Activated naive CD8-positive, alpha-beta T cell treated with anti-CD3 and anti-CD28 coated beads for 36 hours (primary cell): Measurements from ENCODE around the gene UNC93B1. TPM values are rescaled to one million over a fixed set of nuclear protein-coding genes. Genes with fewer than 3 reads are reported as not detected.

Experiments used
- DNase-seq: peaks from one replicate; pipeline ENCODE4 v3.0.0; 2021
- H3K27ac Mint-ChIP-seq: one replicate; pipeline ENCODE4 v1.8.0; 2022; ENCODE audit warnings: mild to moderate bottlenecking, moderate library complexity, mixed read lengths
- H3K27me3 Mint-ChIP-seq: one replicate; pipeline ENCODE4 v1.8.0; 2022; ENCODE audit warnings: mild to moderate bottlenecking, mixed read lengths
- H3K36me3 Mint-ChIP-seq: one replicate; pipeline ENCODE4 v1.8.0; 2021; ENCODE audit warnings: mild to moderate bottlenecking, mixed read lengths
- H3K4me1 Mint-ChIP-seq: one replicate; pipeline ENCODE4 v1.8.0; 2021; ENCODE audit warnings: mixed read lengths
- H3K4me3 Mint-ChIP-seq: one replicate; pipeline ENCODE4 v1.8.0; 2022; ENCODE audit warnings: mild to moderate bottlenecking, moderate library complexity, mixed read lengths
- H3K9me3 Mint-ChIP-seq: one replicate; pipeline ENCODE4 v1.8.0; 2022; ENCODE audit warnings: mixed read lengths
- total RNA-seq, 2 experiments: library from RNA; stranded (reverse); gene quantifications; one replicate each; pipeline ENCODE4 v1.2.3, GENCODE V29; 2021

The UNC93B1 gene
- total RNA-seq, 2 experiments from 2014 or later = 11.6 to 13.1 TPM

DNA sequence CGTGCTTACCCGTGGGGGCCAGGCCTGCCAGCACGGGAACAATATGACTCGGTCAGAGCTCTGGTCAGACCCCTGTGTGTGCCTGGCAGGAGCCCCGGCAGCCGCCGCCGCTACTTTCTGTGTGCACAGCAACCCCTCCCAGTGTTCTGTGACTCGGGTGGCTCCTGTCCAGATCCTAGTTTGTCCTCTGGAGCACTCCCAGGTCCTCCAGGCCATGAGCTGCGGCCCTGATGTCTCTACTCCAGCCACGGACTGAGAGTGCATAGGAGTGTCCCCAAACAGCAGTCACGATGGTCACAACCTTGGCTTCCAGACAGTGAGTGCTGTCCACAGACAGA lies 29.8 kb upstream of the UNC93B1 start:
- peaks cover 24% of the 10 kb centered on the region for H3K4me1 Mint-ChIP-seq
- H3K9me3 Mint-ChIP-seq = no peaks in the 10 kb centered on the region
- no peak overlapping the region for H3K4me3 Mint-ChIP-seq
- H3K27ac Mint-ChIP-seq = peak overlapping the region; percentile 12
- no peaks in the 10 kb centered on the region for H3K36me3 Mint-ChIP-seq
- no peak for DNase-seq
- H3K27me3 Mint-ChIP-seq = no peaks in the 10 kb centered on the region

DNA sequence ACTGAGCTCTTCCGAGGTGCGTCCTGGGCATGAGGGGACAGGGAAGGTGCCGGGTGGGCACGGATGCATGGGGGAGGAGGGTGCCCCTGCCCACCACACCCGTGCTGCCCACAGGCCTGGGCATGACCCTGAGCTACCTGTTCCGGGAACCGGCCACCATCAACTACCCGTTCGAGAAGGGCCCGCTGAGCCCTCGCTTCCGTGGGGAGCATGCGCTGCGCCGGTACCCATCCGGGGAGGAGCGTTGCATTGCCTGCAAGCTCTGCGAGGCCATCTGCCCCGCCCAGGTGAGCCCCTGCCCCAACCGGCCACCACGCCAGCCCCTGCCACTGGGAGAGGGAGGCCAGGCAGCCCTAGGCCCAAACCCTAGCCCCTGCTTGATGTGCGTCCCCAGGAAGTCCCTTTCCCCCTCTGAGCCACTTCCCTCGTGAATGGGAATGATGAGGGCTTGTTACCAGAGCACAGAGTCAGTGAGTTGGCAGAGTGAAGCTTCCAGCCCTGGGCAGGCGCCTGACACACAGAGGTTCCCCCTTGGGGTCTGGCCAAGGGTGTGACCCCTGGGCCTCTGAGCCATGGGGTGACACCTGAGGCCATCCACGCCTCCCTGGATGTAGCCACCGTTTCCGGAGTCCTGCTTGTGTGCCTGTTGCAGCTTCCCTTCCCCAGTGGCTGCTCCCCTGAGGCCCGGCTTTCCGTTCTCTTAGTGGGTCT lies 29.3 kb upstream of the UNC93B1 start:
- no peaks in the 10 kb centered on the region for H3K9me3 Mint-ChIP-seq
- H3K36me3 Mint-ChIP-seq = no peaks in the 10 kb centered on the region
- H3K27me3 Mint-ChIP-seq = no peaks in the 10 kb centered on the region
- no peak for DNase-seq
- H3K27ac Mint-ChIP-seq = peak overlapping the region; percentile 12
- no peak overlapping the region for H3K4me3 Mint-ChIP-seq
- peaks cover 26% of the 10 kb centered on the region for H3K4me1 Mint-ChIP-seq

DNA sequence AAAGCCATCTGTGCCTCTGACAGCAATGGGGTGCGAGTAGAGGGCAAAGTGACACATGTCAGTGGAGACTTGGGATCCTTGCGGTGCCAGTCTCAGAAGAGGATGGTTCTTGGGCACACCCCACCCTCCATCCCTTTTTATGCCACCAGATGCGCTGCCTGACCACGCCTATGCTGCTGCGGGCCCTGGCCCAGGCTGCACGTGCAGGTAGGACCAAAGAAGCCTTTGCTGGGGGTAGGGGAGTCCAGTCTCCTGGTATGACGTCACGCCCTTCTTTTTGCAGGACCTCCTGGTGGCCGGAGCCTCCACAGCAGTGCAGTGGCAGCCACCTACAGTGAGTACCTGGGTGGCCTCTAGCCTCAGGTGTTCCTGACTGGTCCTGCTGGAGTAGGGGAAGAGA lies 28.1 kb upstream of the UNC93B1 start:
- Mint-ChIP-seq H3K4me1 (peaks cover 21% of the 10 kb centered on the region), H3K36me3 (no peaks in the 10 kb centered on the region), H3K27me3 (no peaks in the 10 kb centered on the region), H3K4me3 (peak overlapping the region; percentile 92), H3K27ac (peak overlapping the region; percentile 95), H3K9me3 (no peaks in the 10 kb centered on the region)
- DNase-seq = no peak

DNA sequence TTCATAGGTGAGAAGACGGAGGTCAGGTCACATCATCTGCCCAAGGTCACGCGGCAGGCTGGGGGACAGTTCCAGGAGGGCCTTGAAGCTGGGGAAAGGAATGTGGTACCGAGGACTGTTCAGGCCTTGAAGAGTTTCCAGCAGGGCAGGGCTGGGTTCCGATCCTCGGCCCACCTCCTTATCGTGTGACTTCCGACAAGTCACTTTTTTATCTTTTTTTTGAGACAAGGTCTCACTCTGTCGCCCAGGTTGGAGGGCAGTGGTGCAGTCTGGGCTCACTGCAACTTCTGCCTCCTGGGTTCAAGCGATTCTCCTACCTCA lies 27.2 kb upstream of the UNC93B1 start:
- DNase-seq = no peak
- Mint-ChIP-seq H3K4me3 (peak overlapping the region; percentile 92), H3K27me3 (no peaks in the 10 kb centered on the region), H3K9me3 (no peaks in the 10 kb centered on the region), H3K4me1 (peaks cover 16% of the 10 kb centered on the region), H3K36me3 (peaks cover 3% of the 10 kb centered on the region), H3K27ac (peak overlapping the region; percentile 95)

DNA sequence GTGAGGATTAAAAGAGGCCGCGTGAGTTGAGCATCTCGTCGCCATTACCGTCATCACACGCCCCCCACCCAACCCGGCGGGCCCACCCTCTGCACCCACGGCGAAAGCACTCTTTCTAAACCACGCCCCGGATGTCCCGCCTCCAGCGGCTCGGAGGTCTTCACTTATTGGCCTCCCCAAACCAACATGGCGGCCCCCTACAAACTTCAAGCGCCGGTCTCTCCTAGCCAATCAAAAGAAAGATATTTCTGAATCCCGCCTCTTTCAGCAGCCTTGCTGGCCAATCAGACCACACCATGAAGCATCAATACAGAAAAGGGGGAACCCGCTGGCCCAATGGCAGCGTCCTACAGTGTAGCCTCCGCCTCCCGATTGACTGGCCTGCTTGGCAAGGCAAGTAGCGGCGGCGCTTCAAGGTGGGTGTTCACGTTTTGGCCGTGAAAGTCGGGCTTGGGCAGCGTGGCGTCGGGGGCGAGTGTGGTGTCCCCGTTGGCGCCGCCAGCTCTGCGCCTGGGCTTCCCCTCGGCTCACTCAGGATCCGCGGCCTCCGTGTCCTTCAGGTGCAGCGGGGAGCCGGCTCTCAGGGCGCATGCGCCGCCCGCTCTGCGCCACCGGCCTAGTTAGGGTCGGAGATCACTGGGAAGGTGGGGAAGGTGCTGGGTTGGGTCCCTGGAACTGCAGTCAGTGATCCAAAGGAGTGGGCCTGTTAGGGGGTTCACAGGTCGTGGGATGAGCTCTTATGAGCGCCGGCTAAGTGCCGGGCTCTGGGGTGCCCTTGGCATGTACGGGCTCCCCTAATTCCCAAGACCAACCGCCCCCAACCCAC lies 26.6 kb upstream of the UNC93B1 start, which contains the start of gene NDUFS8:
TSS of gene NDUFS8 (plus strand) at position 364 of the 826 bp plus-strand sequence. CDS start 1,471 bp downstream, outside the sequence.
- Mint-ChIP-seq H3K36me3 (peaks cover 6% of the 10 kb centered on the region), H3K4me3 (peak within 1 kb of the TSS; percentile 92), H3K9me3 (no peaks in the 10 kb centered on the region), H3K27me3 (no peaks in the 10 kb centered on the region), H3K27ac (peak within 1 kb of the TSS; percentile 95), H3K4me1 (peaks cover 16% of the 10 kb centered on the region)
- peak; percentile 96 for DNase-seq

DNA sequence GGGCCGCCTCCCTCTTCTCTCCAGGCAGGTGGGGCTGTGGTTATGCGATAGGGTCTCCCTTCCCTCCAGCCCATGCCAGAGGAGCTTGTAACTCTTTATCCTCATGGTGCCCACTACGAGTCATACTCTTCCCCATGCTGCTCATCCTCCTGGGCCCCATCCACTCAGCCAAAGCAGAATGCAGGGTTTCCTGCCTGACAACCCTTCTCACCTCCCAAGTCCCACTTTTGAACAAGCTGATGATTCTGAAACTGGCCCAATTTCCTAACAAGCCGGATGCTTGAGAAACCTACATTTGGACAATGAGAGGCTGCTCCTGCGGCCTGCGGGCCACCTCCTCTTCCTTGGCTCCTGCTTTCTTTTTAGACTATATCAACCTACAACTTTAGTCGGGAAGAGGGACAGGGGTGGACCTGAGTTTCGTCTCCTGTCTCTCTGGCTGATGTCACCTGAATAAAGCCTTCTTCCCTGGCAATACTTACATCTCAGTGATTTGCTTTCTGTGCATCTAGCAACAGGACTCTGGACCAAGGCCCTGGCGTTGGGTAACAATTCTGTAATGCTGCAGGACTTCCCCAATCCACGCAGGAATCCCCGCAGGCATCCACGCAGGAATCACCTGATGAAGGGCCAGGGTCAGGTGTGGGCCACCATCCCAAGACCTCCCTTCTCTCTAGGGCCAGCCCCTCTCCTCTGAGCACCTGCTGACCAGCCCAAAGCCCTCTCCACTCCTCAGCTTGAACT lies 25.1 kb upstream of the UNC93B1 start:
- H3K4me1 Mint-ChIP-seq = peaks cover 16% of the 10 kb centered on the region
- H3K27me3 Mint-ChIP-seq = no peaks in the 10 kb centered on the region
- H3K4me3 Mint-ChIP-seq = peak overlapping the region; percentile 92
- peaks cover 14% of the 10 kb centered on the region for H3K36me3 Mint-ChIP-seq
- peaks cover 4% of the 10 kb centered on the region for H3K9me3 Mint-ChIP-seq
- no peak for DNase-seq
- H3K27ac Mint-ChIP-seq = peak overlapping the region; percentile 47

DNA sequence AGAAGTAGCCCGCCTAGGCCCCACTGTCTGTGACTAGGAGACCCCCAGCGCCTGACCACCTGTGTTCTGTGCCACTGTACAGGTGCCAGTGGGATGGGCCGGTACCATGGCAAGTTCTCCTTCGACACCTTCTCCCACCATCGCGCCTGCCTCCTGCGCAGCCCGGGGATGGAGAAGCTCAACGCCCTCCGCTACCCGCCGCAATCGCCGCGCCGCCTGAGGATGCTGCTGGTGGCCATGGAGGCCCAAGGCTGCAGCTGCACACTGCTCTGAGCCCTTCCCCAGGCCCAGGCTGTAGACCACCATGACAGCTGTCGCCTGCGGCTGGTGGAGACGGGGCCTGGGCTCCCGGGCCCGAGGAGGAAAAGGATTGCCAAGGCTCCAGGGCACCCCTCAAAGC lies 23.8 kb upstream of the UNC93B1 start:
- Mint-ChIP-seq H3K36me3 (peaks cover 14% of the 10 kb centered on the region), H3K27me3 (no peaks in the 10 kb centered on the region), H3K4me3 (no peak overlapping the region), H3K27ac (no peak overlapping the region), H3K9me3 (peaks cover 4% of the 10 kb centered on the region), H3K4me1 (peaks cover 16% of the 10 kb centered on the region)
- DNase-seq = no peak

DNA sequence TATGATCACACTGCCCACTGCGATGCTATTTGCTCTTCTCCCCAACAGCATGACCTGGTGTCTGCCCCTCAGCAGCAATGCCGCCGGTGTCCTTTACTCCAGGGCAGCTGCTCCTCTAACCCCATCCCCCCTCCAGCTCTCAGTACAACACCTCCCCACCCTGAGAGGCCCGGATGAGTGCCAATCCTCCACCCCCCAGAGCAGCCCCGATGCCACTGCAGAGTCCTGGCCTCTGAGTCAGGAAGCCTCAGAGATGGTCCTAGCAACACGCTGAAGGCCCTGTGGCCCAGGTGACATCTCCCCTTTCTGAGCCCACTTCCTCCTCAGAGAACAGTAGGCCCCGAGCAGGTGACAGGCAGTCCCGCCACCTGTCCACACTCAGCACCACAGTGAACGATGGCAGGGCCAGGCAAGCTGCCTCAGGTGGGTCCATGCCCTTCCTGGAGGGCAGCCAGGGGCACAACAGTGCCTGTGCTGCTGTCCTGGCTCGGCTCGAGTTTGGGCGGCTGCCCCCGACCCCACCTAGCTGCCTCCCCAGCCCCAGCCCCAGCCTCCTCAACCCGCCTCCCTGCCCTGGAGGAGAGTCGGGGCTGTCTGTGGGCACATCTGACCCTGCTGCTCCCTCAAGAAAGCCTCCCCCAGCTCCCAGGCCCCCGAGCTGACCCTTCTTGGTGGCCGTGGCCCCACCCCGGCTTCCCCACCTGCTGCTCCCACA lies 22.7 kb upstream of the UNC93B1 start:
- DNase-seq = no peak
- H3K27ac Mint-ChIP-seq = no peak overlapping the region
- peaks cover 4% of the 10 kb centered on the region for H3K9me3 Mint-ChIP-seq
- H3K36me3 Mint-ChIP-seq = peaks cover 14% of the 10 kb centered on the region
- H3K4me3 Mint-ChIP-seq = no peak overlapping the region
- H3K27me3 Mint-ChIP-seq = no peaks in the 10 kb centered on the region
- H3K4me1 Mint-ChIP-seq = peaks cover 12% of the 10 kb centered on the region

DNA sequence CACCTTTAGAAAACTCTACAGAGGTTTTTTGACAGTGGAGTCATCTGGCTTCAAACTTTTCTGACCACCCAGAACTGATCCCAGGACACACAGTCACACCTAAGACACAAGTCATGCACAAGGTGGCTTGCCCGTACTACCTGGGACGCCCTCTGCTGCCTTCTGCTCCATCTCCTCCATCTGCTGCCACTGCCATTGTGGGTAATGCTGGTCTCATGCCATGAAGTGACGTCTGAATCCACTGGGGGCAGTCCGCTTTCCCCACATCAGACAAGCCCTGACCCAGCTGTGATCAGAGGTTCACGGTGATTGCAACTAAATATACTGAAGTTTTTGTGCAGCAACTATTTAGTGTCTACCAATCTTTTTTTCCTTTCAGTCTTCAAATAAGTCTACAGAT lies 21.1 kb upstream of the UNC93B1 start:
- peaks cover 4% of the 10 kb centered on the region for H3K9me3 Mint-ChIP-seq
- DNase-seq = no peak

DNA sequence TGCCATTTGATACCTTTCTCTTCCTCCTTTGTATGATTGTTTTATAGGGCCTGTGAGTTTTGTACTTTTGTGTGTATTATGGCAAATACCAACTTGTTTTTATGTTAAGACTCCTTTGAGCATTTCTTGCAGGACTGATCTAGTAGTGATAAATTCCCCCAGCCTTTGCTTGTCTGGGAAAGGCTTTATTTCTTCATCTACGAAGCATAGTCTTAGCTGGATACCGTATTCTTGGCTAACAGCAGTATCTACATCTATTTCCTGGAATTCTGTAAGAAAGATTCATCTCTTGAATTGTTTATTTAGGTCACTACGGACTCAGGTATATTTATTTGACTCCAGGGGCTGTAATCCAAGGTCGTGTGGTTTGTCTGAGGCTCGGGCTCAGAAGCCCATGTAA lies 20.6 kb upstream of the UNC93B1 start:
- no peak overlapping the region for H3K27ac Mint-ChIP-seq
- H3K9me3 Mint-ChIP-seq = peaks cover 4% of the 10 kb centered on the region
- H3K27me3 Mint-ChIP-seq = no peaks in the 10 kb centered on the region
- peaks cover 8% of the 10 kb centered on the region for H3K4me1 Mint-ChIP-seq
- no peak for DNase-seq
- H3K4me3 Mint-ChIP-seq = no peak overlapping the region
- peaks cover 14% of the 10 kb centered on the region for H3K36me3 Mint-ChIP-seq

More for the DNA sequence above, 21.1 kb upstream of the UNC93B1 start:
- Mint-ChIP-seq H3K4me1 (peaks cover 9% of the 10 kb centered on the region), H3K36me3 (peaks cover 14% of the 10 kb centered on the region), H3K4me3 (no peak overlapping the region), H3K27me3 (no peaks in the 10 kb centered on the region), H3K27ac (no peak overlapping the region)

DNA sequence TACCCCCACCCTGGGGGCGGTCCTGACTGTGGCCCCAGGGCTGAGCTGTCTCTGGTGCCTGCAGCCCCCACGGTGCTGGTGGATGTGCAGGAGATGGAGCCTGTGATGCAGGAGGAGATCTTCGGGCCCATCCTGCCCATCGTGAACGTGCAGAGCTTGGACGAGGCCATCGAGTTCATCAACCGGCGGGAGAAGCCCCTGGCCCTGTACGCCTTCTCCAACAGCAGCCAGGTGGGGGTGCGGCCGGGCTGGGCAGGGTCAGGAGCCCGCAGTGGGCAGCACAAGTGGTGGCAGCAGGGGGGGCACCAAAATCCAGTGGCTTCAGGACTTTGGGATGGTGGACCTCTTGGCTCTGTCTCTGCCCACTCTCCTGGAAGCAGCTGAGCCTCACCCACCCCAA lies 18.6 kb upstream of the UNC93B1 start:
- Mint-ChIP-seq H3K4me1 (no peaks in the 10 kb centered on the region), H3K36me3 (peaks cover 14% of the 10 kb centered on the region), H3K9me3 (peaks cover 4% of the 10 kb centered on the region), H3K27me3 (no peaks in the 10 kb centered on the region), H3K27ac (no peak overlapping the region), H3K4me3 (no peak overlapping the region)
- no peak for DNase-seq

DNA sequence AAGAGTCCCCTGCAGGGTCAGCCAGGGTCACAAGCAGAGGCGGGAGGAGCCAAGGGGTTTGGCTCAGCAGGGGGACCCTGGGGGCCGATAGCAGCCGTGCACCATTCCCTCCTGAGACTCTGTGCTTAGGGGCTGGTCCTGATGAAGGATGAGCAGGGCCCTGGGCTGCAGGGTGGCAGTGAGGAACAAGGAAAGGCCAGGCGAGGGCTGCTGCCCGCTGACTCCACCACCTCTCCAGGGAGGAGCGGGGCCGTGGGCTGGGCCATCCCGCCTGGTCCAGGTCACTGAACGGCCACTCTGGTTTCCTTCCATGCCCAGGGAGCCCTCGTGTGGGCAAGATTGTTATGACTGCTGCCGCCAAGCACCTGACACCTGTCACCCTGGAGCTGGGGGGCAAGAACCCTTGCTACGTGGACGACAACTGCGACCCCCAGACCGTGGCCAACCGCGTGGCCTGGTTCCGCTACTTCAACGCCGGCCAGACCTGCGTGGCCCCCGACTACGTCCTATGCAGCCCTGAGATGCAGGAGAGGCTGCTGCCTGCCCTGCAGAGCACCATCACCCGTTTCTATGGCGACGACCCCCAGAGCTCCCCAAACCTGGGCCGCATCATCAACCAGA lies 17.4 kb upstream of the UNC93B1 start:
- H3K36me3 Mint-ChIP-seq = peaks cover 12% of the 10 kb centered on the region
- no peaks in the 10 kb centered on the region for H3K4me1 Mint-ChIP-seq
- no peak overlapping the region for H3K27ac Mint-ChIP-seq
- no peak overlapping the region for H3K4me3 Mint-ChIP-seq
- DNase-seq = no peak
- peaks cover 4% of the 10 kb centered on the region for H3K9me3 Mint-ChIP-seq
- no peaks in the 10 kb centered on the region for H3K27me3 Mint-ChIP-seq

DNA sequence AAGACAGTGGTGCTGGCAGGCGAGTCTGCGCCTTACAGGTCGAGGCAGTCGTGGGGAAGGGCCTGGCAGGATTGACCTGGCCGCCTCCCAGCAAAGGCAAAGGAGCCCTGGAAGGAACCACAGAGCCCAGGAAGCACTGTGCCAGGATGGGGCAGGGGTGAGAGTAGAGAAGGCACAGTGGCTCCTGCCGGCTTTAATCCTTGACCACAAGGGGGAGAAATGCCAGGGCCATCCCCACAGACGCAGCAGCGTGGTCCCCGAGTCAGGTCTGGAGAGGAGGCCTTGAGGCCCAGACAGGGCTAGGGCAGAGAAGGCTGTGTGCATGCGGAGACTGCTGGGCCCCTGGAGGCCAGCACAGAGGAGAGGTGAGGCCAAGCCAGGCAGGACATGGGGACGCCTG lies 16.7 kb upstream of the UNC93B1 start:
- Mint-ChIP-seq H3K4me3 (no peak overlapping the region), H3K36me3 (peaks cover 8% of the 10 kb centered on the region), H3K4me1 (no peaks in the 10 kb centered on the region), H3K27me3 (no peaks in the 10 kb centered on the region), H3K27ac (no peak overlapping the region), H3K9me3 (peaks cover 4% of the 10 kb centered on the region)
- no peak for DNase-seq

DNA sequence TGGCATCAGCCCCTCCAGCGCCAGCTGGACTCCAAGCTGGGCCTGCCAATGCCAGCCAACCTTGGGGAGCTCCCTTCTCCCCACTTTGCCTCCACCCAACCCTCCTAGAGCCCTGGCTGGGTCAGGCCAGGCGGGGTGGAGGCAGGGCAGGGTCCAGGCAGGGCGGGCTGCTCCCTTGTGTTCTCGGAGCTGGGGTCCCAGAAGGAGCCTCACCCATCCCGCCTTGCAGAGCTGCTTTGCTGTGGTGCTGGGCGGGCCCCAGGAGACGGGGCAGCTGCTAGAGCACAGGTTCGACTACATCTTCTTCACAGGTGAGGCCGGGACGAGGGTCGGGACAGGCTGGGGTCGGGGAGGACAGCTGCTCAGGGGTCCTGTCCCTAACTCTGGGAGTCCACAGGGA lies 15.6 kb upstream of the UNC93B1 start:
- H3K27ac Mint-ChIP-seq = no peak overlapping the region
- no peak for DNase-seq
- peaks cover 2% of the 10 kb centered on the region for H3K9me3 Mint-ChIP-seq
- H3K27me3 Mint-ChIP-seq = no peaks in the 10 kb centered on the region
- H3K4me3 Mint-ChIP-seq = no peak overlapping the region
- no peaks in the 10 kb centered on the region for H3K36me3 Mint-ChIP-seq
- no peaks in the 10 kb centered on the region for H3K4me1 Mint-ChIP-seq
